Prostate gland (tissue), 2 donors: Measurements from ENCODE around the gene TENT5C.

Experiments
- CTCF ChIP-seq, 4 experiments: fragments of 200-600 bp in 2 of 4; fragments of 450-650 bp in 2 of 4; sonication (generic) in 2 of 4; IDR thresholded peaks; 1 replicate in 3 of 4; 2 replicates in 1 of 4; pipeline ENCODE4 v1.5.1; 2016 to 2019; ENCODE audit warnings: antibody characterized with exemption in 4 of 4, mild to moderate bottlenecking in 2 of 4, moderate library complexity in 2 of 4
- POLR2AphosphoS5 ChIP-seq: sonication (generic); formaldehyde crosslinking; IDR thresholded peaks from one replicate; pipeline ENCODE4 v1.6.1; 2017; ENCODE audit warnings: antibody characterized with exemption

GRCh38 chr1:117562581-117563491 lies 43.0 kb upstream of the TENT5C start:
- peak; percentile 74 for TF ChIP-seq POLR2AphosphoS5
- no peak for TF ChIP-seq CTCF (IDR thresholded peaks at IDR 0.05)
